Measurements from ENCODE around the gene AMZ1.

Gene AMZ1

GRCh38 chr7:2687881-2688318 is at the start of gene AMZ1:
Gene AMZ1 (plus strand): TSS chr7:2688202. CDS start chr7:2700452, 12,250 bp downstream.
- CTCF ChIA-PET, result no interaction called here
- H3K27ac ChIP-seq, result no peak within 1 kb of the TSS

GRCh38 chr7:2638224-2638991 is 49.6 kb upstream of the AMZ1 start:
- peak overlapping the region; percentile 96 for H3K27ac ChIP-seq
- no peak for TF ChIP-seq CTCF (conservative IDR thresholded peaks at IDR 0.05; ENCODE audit: low read depth)
- ChIA-PET CTCF (no interaction called here), POLR2A (ENCODE audit: low non-redundant PET) (no interaction called here)
- DNase-seq (ENCODE audit: low spot score), result no peak

More at GRCh38 chr7:2687881-2688318, at the start of gene AMZ1:
- TF ChIP-seq CTCF (conservative IDR thresholded peaks at IDR 0.05; ENCODE audit: low read depth), result no peak
- POLR2A ChIA-PET (ENCODE audit: low non-redundant PET), result no interaction called here
- DNase-seq (ENCODE audit: low spot score), result no peak

- peak overlapping the region; percentile 96 for H3K27ac ChIP-seq
- ChIA-PET POLR2A (ENCODE audit: low non-redundant PET) (no interaction called here), CTCF (interaction anchor here (0.7 kb wide), 1 partner anchor 12 kb away, joined by 3 read pairs; no protein-coding TSS in a partner anchor)
- no peak for DNase-seq (ENCODE audit: low spot score)
- TF ChIP-seq CTCF (conservative IDR thresholded peaks at IDR 0.05; ENCODE audit: low read depth), result no peak
Measured at GRCh38 chr7:2639181-2639681, 48.8 kb upstream of the AMZ1 start.

GRCh38 chr7:2639695-2640481 is 48.1 kb upstream of the AMZ1 start:
- peak overlapping the region; percentile 96 for H3K27ac ChIP-seq
- POLR2A ChIA-PET (ENCODE audit: low non-redundant PET), result no interaction called here
- no peak for DNase-seq (ENCODE audit: low spot score)
- CTCF ChIA-PET, result interaction anchor here (0.7 kb wide), 1 partner anchor 12 kb away, joined by 3 read pairs; no protein-coding TSS in a partner anchor
- no peak for TF ChIP-seq CTCF (conservative IDR thresholded peaks at IDR 0.05; ENCODE audit: low read depth)

- POLR2A ChIA-PET (ENCODE audit: low non-redundant PET), result no interaction called here
- TF ChIP-seq CTCF (conservative IDR thresholded peaks at IDR 0.05; ENCODE audit: low read depth), result no peak
- peak overlapping the region; percentile 96 for H3K27ac ChIP-seq
- CTCF ChIA-PET, result no interaction called here
- DNase-seq (ENCODE audit: low spot score), result no peak
Measured at GRCh38 chr7:2640482-2640830, 47.5 kb upstream of the AMZ1 start.

GRCh38 chr7:2640846-2641316 is 47.1 kb upstream of the AMZ1 start:
- TF ChIP-seq CTCF (conservative IDR thresholded peaks at IDR 0.05; ENCODE audit: low read depth), result no peak
- no peak for DNase-seq (ENCODE audit: low spot score)
- CTCF ChIA-PET, result no interaction called here
- POLR2A ChIA-PET (ENCODE audit: low non-redundant PET), result no interaction called here
- peak overlapping the region; percentile 96 for H3K27ac ChIP-seq

Measured in RWPE1 (cell line).